Fibroblast of lung (primary cell): ENCODE results near the gene TTC3. TPM values are rescaled to one million over a fixed set of nuclear protein-coding genes. Genes with fewer than 3 reads are reported as not detected.

Experiments used
- DNase-seq, 2 donors: peaks; one replicate each; pipeline versions ENCODE4 v3.0.0 to v3.0.0-alpha.2; 2010; ENCODE audit warnings: low read depth in 2 of 2
- H2AFZ ChIP-seq: 2 replicates; pipeline ENCODE4 v1.5.1; 2012; ENCODE audit warnings: low read length, control low read depth, inconsistent platforms
- H3K27ac ChIP-seq: 2 replicates; pipeline ENCODE4 v1.5.1; 2011; ENCODE audit warnings: low read length, control low read depth; ENCODE audit not compliant: insufficient read depth
- H3K27me3 ChIP-seq: 2 replicates; pipeline ENCODE4 v1.5.1; 2011; ENCODE audit warnings: mild to moderate bottlenecking, low read length; ENCODE audit not compliant: control insufficient read depth, insufficient read depth
- H3K36me3 ChIP-seq: 2 replicates; pipeline ENCODE4 v1.5.1; 2011; ENCODE audit warnings: low read length; ENCODE audit not compliant: control insufficient read depth, insufficient read depth
- H3K4me1 ChIP-seq: 2 replicates; pipeline ENCODE4 v1.5.1; 2011; ENCODE audit warnings: low read length; ENCODE audit not compliant: control insufficient read depth, insufficient read depth; ENCODE audit errors: extremely low read depth
- H3K4me2 ChIP-seq: 2 replicates; pipeline ENCODE4 v1.5.1; 2011; ENCODE audit warnings: low read length, control low read depth; ENCODE audit not compliant: insufficient read depth; ENCODE audit errors: extremely low read depth
- H3K4me3 ChIP-seq, 4 experiments: fragments of 200-600 bp in 1 of 4; sonication (generic) in 1 of 4; replicated peaks in 1 of 4; 2 replicates each; pipeline ENCODE4 v1.5.1; 2011 to 2016; ENCODE audit warnings: low read length in 4 of 4, low read depth in 3 of 4, mild to moderate bottlenecking in 3 of 4, control low read depth in 2 of 4, inconsistent platforms in 1 of 4, mixed read lengths in 1 of 4; ENCODE audit not compliant: insufficient read depth in 1 of 4; ENCODE audit errors: control extremely low read depth in 1 of 4
- H3K79me2 ChIP-seq: 2 replicates; pipeline ENCODE4 v1.5.1; 2012; ENCODE audit warnings: mild to moderate bottlenecking, low read length, inconsistent platforms; ENCODE audit not compliant: control insufficient read depth, insufficient read depth
- H3K9ac ChIP-seq: 2 replicates; pipeline ENCODE4 v1.5.1; 2011; ENCODE audit warnings: mild to moderate bottlenecking, low read length, control low read depth; ENCODE audit not compliant: insufficient read depth
- H3K9me3 ChIP-seq: 2 replicates; pipeline ENCODE4 v1.5.1; 2012; ENCODE audit warnings: low read depth, low read length; ENCODE audit not compliant: control insufficient read depth, insufficient read depth
- H4K20me1 ChIP-seq: 2 replicates; pipeline ENCODE4 v1.5.1; 2011; ENCODE audit warnings: low read length; ENCODE audit not compliant: control insufficient read depth, insufficient read depth; ENCODE audit errors: extremely low read depth
- EZH2 ChIP-seq: IDR thresholded peaks from 2 replicates; pipeline ENCODE4 v1.5.1; 2012; ENCODE audit warnings: low read length, control low read depth, mild to moderate bottlenecking; ENCODE audit errors: missing control alignments
- polyA plus RNA-seq, 2 donors: library from polyadenylated mRNA; depleted of rRNA in 1 of 2; stranded (reverse) in 1 of 2; unstranded in 1 of 2; fragments of >200 nt; gene quantifications; 2 replicates each; pipeline ENCODE4 v1.2.1, GENCODE V29; 2011 to 2012; ENCODE audit warnings: missing spikeins in 1 of 2
- total RNA-seq: library from RNA; depleted of rRNA; stranded (reverse); fragments of >200 nt; gene quantifications from 2 replicates; pipeline ENCODE4 v1.2.1, GENCODE V29; 2014
- TF ChIP-seq, protein P1 (sequence below), 2 donors: IDR thresholded peaks in 1 of 2; conservative IDR thresholded peaks in 1 of 2; 1 replicate in 1 of 2; 2 replicates in 1 of 2; pipeline ENCODE4 v1.5.1; 2011 to 2012; ENCODE audit warnings: low read length in 2 of 2, control low read depth in 1 of 2, inconsistent platforms in 1 of 2, low read depth in 1 of 2, mild to moderate bottlenecking in 1 of 2

The TTC3 gene
- total and polyA plus RNA-seq, 2 donors (not counting 1 experiment from before 2014, with no cell fraction given) = 121 to 224 TPM

DNA sequence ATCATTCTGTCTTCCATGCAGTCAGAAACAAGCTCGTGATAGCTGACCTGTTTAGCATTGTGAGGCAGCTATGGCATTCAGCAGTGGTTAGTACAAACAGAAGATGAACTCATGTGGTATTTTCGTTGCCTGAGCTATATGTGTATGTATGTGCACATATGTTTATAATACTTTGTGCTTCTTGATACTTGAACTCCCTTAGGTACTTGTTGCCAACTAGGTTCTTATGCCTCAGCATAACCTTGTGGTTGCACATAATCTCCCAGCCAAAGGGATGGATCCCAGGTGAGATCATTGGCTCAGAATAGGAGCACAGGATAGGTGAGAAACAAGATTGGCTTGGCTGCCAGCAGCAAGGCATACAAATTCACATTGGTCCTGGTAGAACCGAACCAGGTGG, 108.0 kb downstream of the TTC3 start:
- H3K4me1 ChIP-seq = no peaks in the 10 kb centered on the region
- no peak overlapping the region for H2AFZ ChIP-seq
- no peaks in the 10 kb centered on the region for H4K20me1 ChIP-seq
- DNase-seq = no peak
- H3K79me2 ChIP-seq = no peaks in the 10 kb centered on the region
- H3K4me3 ChIP-seq = no peak overlapping the region
- no peaks in the 10 kb centered on the region for H3K27me3 ChIP-seq
- H3K36me3 ChIP-seq = peaks cover 3% of the 10 kb centered on the region
- H3K27ac ChIP-seq = no peak overlapping the region
- H3K9me3 ChIP-seq = no peaks in the 10 kb centered on the region
- no peak for TF ChIP-seq EZH2
- TF ChIP-seq, protein P1, sequence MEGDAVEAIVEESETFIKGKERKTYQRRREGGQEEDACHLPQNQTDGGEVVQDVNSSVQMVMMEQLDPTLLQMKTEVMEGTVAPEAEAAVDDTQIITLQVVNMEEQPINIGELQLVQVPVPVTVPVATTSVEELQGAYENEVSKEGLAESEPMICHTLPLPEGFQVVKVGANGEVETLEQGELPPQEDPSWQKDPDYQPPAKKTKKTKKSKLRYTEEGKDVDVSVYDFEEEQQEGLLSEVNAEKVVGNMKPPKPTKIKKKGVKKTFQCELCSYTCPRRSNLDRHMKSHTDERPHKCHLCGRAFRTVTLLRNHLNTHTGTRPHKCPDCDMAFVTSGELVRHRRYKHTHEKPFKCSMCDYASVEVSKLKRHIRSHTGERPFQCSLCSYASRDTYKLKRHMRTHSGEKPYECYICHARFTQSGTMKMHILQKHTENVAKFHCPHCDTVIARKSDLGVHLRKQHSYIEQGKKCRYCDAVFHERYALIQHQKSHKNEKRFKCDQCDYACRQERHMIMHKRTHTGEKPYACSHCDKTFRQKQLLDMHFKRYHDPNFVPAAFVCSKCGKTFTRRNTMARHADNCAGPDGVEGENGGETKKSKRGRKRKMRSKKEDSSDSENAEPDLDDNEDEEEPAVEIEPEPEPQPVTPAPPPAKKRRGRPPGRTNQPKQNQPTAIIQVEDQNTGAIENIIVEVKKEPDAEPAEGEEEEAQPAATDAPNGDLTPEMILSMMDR (conservative IDR thresholded peaks at IDR 0.05 in 1 of 2, IDR thresholded peaks at IDR 0.05 in 1 of 2; ENCODE audit: low read depth in 1 of 2, low read length in 2 of 2) = no peak
- H3K4me2 ChIP-seq = no peak overlapping the region
- H3K9ac ChIP-seq = no peak overlapping the region

DNA sequence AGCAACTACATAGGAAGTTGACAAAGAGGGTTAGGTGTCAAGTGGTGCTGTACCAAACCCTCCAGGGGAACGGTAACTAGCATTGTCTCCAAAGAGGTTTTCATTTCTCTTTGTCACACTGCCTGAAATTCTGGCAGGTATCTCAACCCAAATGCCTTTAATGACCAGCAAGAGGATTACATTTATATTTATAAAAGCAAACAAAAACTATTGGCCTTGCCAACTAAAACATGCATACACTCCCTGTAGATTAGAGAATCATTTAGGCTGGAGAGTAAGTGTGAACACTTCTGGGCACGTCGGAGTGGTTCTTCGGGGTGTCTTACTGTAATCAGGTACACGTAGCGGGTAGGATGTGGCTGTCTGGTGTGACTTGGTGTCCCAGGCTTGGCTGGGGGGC, 109.2 kb downstream of the TTC3 start:
- Histone ChIP-seq H3K4me2 (no peak overlapping the region), H3K9me3 (no peaks in the 10 kb centered on the region), H3K79me2 (no peaks in the 10 kb centered on the region), H2AFZ (no peak overlapping the region), H3K27me3 (no peaks in the 10 kb centered on the region), H3K4me1 (no peaks in the 10 kb centered on the region), H3K36me3 (peaks cover 3% of the 10 kb centered on the region), H3K9ac (no peak overlapping the region), H4K20me1 (no peaks in the 10 kb centered on the region), H3K27ac (no peak overlapping the region), H3K4me3 (no peak overlapping the region)
- no peak for DNase-seq
- TF ChIP-seq EZH2 = no peak
- TF ChIP-seq, protein P1 (conservative IDR thresholded peaks at IDR 0.05 in 1 of 2, IDR thresholded peaks at IDR 0.05 in 1 of 2; ENCODE audit: low read depth in 1 of 2, low read length in 2 of 2) = no peak

GRCh38 chr21:37183749-37184148, 110.7 kb downstream of the TTC3 start:
- H3K36me3 ChIP-seq = peaks cover 3% of the 10 kb centered on the region
- H3K4me2 ChIP-seq = no peak overlapping the region
- H3K9me3 ChIP-seq = no peaks in the 10 kb centered on the region
- no peak overlapping the region for H3K9ac ChIP-seq
- TF ChIP-seq EZH2 = no peak
- TF ChIP-seq, protein P1 (conservative IDR thresholded peaks at IDR 0.05 in 1 of 2, IDR thresholded peaks at IDR 0.05 in 1 of 2; ENCODE audit: low read depth in 1 of 2, low read length in 2 of 2) = no peak
- H3K4me1 ChIP-seq = no peaks in the 10 kb centered on the region
- H2AFZ ChIP-seq = no peak overlapping the region
- H3K4me3 ChIP-seq = no peak overlapping the region
- no peaks in the 10 kb centered on the region for H3K79me2 ChIP-seq
- no peak overlapping the region for H3K27ac ChIP-seq
- no peaks in the 10 kb centered on the region for H4K20me1 ChIP-seq
- DNase-seq = no peak
- H3K27me3 ChIP-seq = no peaks in the 10 kb centered on the region
